ENCODE data around the gene SCN1B. TPM values are rescaled to one million over a fixed set of nuclear protein-coding genes. Genes with fewer than 3 reads are reported as not detected.
"Not testable (repeated sequence)": the region's sequence is repeated elsewhere in the genome, so short reads cannot be mapped to it uniquely, and the experiment has no call there.

SCN1B gene
- total RNA-seq, 1 donor from 2014 or later: 4.7 TPM

GRCh38 chr19:35000647-35001501 is 29.4 kb upstream of the SCN1B start:
- no peak for DNase-seq (ENCODE audit: extremely low read depth, low read depth, low spot score)

GRCh38 chr19:35002037-35002535 is 28.2 kb upstream of the SCN1B start:
- DNase-seq (ENCODE audit: extremely low read depth, low read depth, low spot score): no peak

- DNase-seq (ENCODE audit: extremely low read depth, low read depth, low spot score): no peak
Observed at GRCh38 chr19:35004517-35005255, 25.6 kb upstream of the SCN1B start.

GRCh38 chr19:35005256-35005977 is 24.9 kb upstream of the SCN1B start:
- DNase-seq (ENCODE audit: extremely low read depth, low read depth, low spot score): no peak

- DNase-seq (ENCODE audit: extremely low read depth, low read depth, low spot score): not testable (repeated sequence)
Observed at GRCh38 chr19:35006007-35006341, 24.3 kb upstream of the SCN1B start.

GRCh38 chr19:35006342-35006998 is 23.8 kb upstream of the SCN1B start:
- DNase-seq (ENCODE audit: extremely low read depth, low read depth, low spot score): no peak

GRCh38 chr19:35006999-35007365 is 23.3 kb upstream of the SCN1B start:
- DNase-seq (ENCODE audit: extremely low read depth, low read depth, low spot score): no peak

- not testable (repeated sequence) for DNase-seq (ENCODE audit: extremely low read depth, low read depth, low spot score)
Observed at GRCh38 chr19:35007427-35007826, 22.8 kb upstream of the SCN1B start.

GRCh38 chr19:35008891-35009341 is 21.4 kb upstream of the SCN1B start:
- DNase-seq (ENCODE audit: extremely low read depth, low read depth, low spot score): no peak

- DNase-seq (ENCODE audit: extremely low read depth, low read depth, low spot score): no peak
Observed at GRCh38 chr19:35009424-35010415, 20.6 kb upstream of the SCN1B start.

- DNase-seq (ENCODE audit: extremely low read depth, low read depth, low spot score): no peak
Observed at GRCh38 chr19:35011091-35011689, 19.1 kb upstream of the SCN1B start.

- DNase-seq (ENCODE audit: extremely low read depth, low read depth, low spot score): no peak
Observed at GRCh38 chr19:35011737-35012682, 18.3 kb upstream of the SCN1B start.

GRCh38 chr19:35013041-35013819 is 17.0 kb upstream of the SCN1B start:
- no peak for DNase-seq (ENCODE audit: extremely low read depth, low read depth, low spot score)

GRCh38 chr19:35013820-35014754 is 16.2 kb upstream of the SCN1B start:
- DNase-seq (ENCODE audit: extremely low read depth, low read depth, low spot score): no peak

GRCh38 chr19:35014774-35015173 is 15.5 kb upstream of the SCN1B start:
- DNase-seq (ENCODE audit: extremely low read depth, low read depth, low spot score): not testable (repeated sequence)
